Karpas-422 (cell line): ENCODE results near the gene DCDC2C. TPM values are rescaled to one million over a fixed set of nuclear protein-coding genes. Genes with fewer than 3 reads are reported as not detected.

Experiments
- DNase-seq: peaks from one replicate; pipeline ENCODE4 v3.0.0-alpha.2; 2015
- H2AFZ ChIP-seq: fragments of 200-600 bp; sonication (generic); 2 replicates; pipeline ENCODE4 v1.6.1; 2014; ENCODE audit warnings: antibody characterized with exemption, low read length, mixed read lengths
- H3K27ac ChIP-seq: fragments of 200-600 bp; sonication (generic); 2 replicates; pipeline ENCODE4 v1.5.1; 2014; ENCODE audit warnings: mild to moderate bottlenecking, low read length, moderate library complexity
- H3K27me3 ChIP-seq: fragments of 200-600 bp; sonication (generic); 2 replicates; pipeline ENCODE4 v1.6.1; 2014; ENCODE audit warnings: low read length, mixed read lengths
- H3K36me3 ChIP-seq: fragments of 200-600 bp; sonication (generic); 2 replicates; pipeline ENCODE4 v1.6.1; 2014; ENCODE audit warnings: low read length, mixed read lengths; ENCODE audit not compliant: insufficient read depth
- H3K4me1 ChIP-seq: fragments of 200-600 bp; sonication (generic); 2 replicates; pipeline ENCODE4 v1.6.1; 2014; ENCODE audit warnings: mild to moderate bottlenecking, low read length, mixed read lengths
- H3K4me2 ChIP-seq: fragments of 200-600 bp; sonication (generic); 2 replicates; pipeline ENCODE4 v1.6.1; 2014; ENCODE audit warnings: low read length, low read depth, mild to moderate bottlenecking; ENCODE audit not compliant: poor library complexity, severe bottlenecking
- H3K4me3 ChIP-seq: fragments of 200-600 bp; sonication (generic); 2 replicates; pipeline ENCODE4 v1.5.1; 2014; ENCODE audit warnings: mild to moderate bottlenecking, antibody characterized with exemption, low read length, mixed read lengths
- H3K79me2 ChIP-seq: fragments of 200-600 bp; sonication (generic); 2 replicates; pipeline ENCODE4 v1.6.1; 2014; ENCODE audit warnings: mild to moderate bottlenecking, low read length, mixed read lengths
- H3K9ac ChIP-seq: fragments of 200-600 bp; sonication (generic); 2 replicates; pipeline ENCODE4 v1.6.0; 2014; ENCODE audit warnings: low read length
- H3K9me2 ChIP-seq: fragments of 200-600 bp; sonication (generic), shearing (Covaris generic); replicated peaks from 2 replicates; pipeline ENCODE4 v1.6.0; 2014; ENCODE audit warnings: mild to moderate bottlenecking, low read length, moderate library complexity; ENCODE audit not compliant: insufficient read depth
- H3K9me3 ChIP-seq: fragments of 300-700, 200-600 bp; sonication (generic); 2 replicates; pipeline ENCODE4 v1.6.1; 2014; ENCODE audit warnings: low read length, mixed read lengths
- H4K20me1 ChIP-seq: fragments of 200-600 bp; sonication (generic); 2 replicates; pipeline ENCODE4 v1.6.1; 2014; ENCODE audit warnings: mild to moderate bottlenecking, antibody characterized with exemption, low read length, low read depth; ENCODE audit not compliant: insufficient read depth
- total RNA-seq: library from RNA; depleted of rRNA; stranded (reverse); fragments of >200 nt; shearing (Covaris generic); gene quantifications from 2 replicates; pipeline ENCODE4 v1.2.3, GENCODE V29; 2014; ENCODE audit warnings: low replicate concordance

Gene DCDC2C
- total RNA-seq, 1 experiment from 2014 or later = not detected

DNA sequence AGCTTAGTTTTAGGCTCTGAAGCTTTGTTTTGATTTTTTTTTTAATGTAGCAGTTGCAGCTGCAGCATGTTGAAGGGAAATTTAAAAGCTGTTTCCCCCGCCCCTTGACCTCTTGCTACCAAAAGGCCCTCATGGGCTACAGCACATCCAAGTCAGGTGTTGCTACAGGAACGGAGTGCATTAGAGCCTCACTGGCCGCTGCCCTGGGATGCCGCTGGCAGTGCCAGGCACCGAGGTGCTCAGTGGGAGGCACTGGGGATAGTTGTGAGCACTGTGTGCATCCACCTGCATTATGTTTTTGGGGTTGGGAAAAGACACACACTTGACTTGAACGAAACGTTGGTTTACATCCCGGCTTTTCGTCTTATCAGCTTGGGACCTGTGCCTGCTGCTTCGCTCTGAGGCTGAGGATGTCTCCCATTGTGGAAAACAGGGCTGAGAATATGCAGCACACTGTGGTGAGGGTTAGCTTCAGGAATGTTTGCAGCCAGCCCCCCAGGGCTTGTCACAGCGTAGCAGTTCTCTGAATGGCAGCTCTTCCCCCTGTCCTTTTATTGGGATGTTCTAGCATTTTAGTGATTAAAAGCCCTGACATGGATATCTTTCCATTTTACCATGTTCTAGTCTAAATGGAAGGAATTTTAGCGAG is 24.1 kb downstream of the DCDC2C start:
- Histone ChIP-seq H2AFZ (no peak overlapping the region), H3K27me3 (no peaks in the 10 kb centered on the region), H4K20me1 (0 out of 2 replicates have a peak, but pooled peaks cover 4% of the 10 kb centered on the region), H3K9me3 (no peaks in the 10 kb centered on the region), H3K27ac (no peak overlapping the region), H3K36me3 (no peaks in the 10 kb centered on the region), H3K9me2 (no peaks in the 10 kb centered on the region), H3K9ac (no peak overlapping the region), H3K4me2 (no peak overlapping the region), H3K4me3 (no peak overlapping the region), H3K4me1 (no peaks in the 10 kb centered on the region), H3K79me2 (no peaks in the 10 kb centered on the region)
- no peak for DNase-seq

- Histone ChIP-seq H3K27me3 (no peaks in the 10 kb centered on the region), H3K9ac (no peak overlapping the region)
- peak; percentile 78 for DNase-seq
Observed at GRCh38 chr2:3728104-3729054, 25.0 kb downstream of the DCDC2C start.

GRCh38 chr2:3729055-3729448 is 25.7 kb downstream of the DCDC2C start:
- Histone ChIP-seq H3K9me3 (no peaks in the 10 kb centered on the region), H3K4me2 (no peak overlapping the region), H3K79me2 (no peaks in the 10 kb centered on the region), H3K9ac (no peak overlapping the region), H3K27me3 (no peaks in the 10 kb centered on the region), H3K9me2 (no peaks in the 10 kb centered on the region), H3K4me1 (no peaks in the 10 kb centered on the region), H4K20me1 (0 out of 2 replicates have a peak, but pooled peaks cover 4% of the 10 kb centered on the region), H3K4me3 (no peak overlapping the region), H3K27ac (no peak overlapping the region), H2AFZ (no peak overlapping the region), H3K36me3 (no peaks in the 10 kb centered on the region)
- no peak for DNase-seq

More at GRCh38 chr2:3728104-3729054, 25.0 kb downstream of the DCDC2C start:
- Histone ChIP-seq H3K9me2 (no peaks in the 10 kb centered on the region), H2AFZ (no peak overlapping the region), H3K4me3 (no peak overlapping the region), H3K79me2 (no peaks in the 10 kb centered on the region), H4K20me1 (0 out of 2 replicates have a peak, but pooled peaks cover 4% of the 10 kb centered on the region), H3K4me1 (no peaks in the 10 kb centered on the region), H3K4me2 (no peak overlapping the region), H3K27ac (no peak overlapping the region), H3K9me3 (no peaks in the 10 kb centered on the region), H3K36me3 (no peaks in the 10 kb centered on the region)

DNA sequence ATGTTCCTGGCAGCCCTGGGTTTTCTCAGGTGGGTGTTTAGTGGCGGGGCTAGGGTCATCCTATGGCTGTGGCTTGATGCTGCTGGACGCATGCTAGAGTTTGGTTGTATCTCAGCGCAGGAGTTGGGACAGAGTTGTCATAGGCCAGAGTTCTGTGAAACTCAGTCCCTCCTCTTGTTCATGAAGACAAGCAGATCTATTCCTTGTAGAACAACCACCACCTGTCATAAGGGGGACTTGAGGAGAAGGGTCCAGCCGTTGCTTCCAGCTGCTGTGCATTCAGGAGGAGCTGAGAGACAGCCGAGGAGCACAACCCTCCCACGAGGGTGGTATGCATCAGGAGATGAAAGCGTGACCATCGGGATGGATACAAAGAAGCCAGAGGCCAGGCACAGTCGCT is 26.4 kb downstream of the DCDC2C start:
- H3K4me1 ChIP-seq = no peaks in the 10 kb centered on the region
- no peaks in the 10 kb centered on the region for H3K9me3 ChIP-seq
- no peak for DNase-seq

GRCh38 chr2:3730646-3731045 is 27.3 kb downstream of the DCDC2C start:
- Histone ChIP-seq H2AFZ (no peak overlapping the region), H3K27ac (no peak overlapping the region), H3K9me2 (no peaks in the 10 kb centered on the region), H3K4me3 (no peak overlapping the region), H3K9me3 (no peaks in the 10 kb centered on the region), H3K79me2 (no peaks in the 10 kb centered on the region), H3K4me1 (no peaks in the 10 kb centered on the region), H3K4me2 (no peak overlapping the region), H3K36me3 (no peaks in the 10 kb centered on the region), H3K27me3 (no peaks in the 10 kb centered on the region), H4K20me1 (0 out of 2 replicates have a peak, but pooled peaks cover 4% of the 10 kb centered on the region), H3K9ac (no peak overlapping the region)
- no peak for DNase-seq

More for the DNA sequence above, 26.4 kb downstream of the DCDC2C start:
- Histone ChIP-seq H2AFZ (no peak overlapping the region), H3K9me2 (no peaks in the 10 kb centered on the region), H3K27ac (no peak overlapping the region), H3K4me2 (no peak overlapping the region), H3K27me3 (no peaks in the 10 kb centered on the region), H3K79me2 (no peaks in the 10 kb centered on the region), H3K9ac (no peak overlapping the region), H3K36me3 (no peaks in the 10 kb centered on the region), H3K4me3 (no peak overlapping the region), H4K20me1 (0 out of 2 replicates have a peak, but pooled peaks cover 4% of the 10 kb centered on the region)

- no peak overlapping the region for H3K27ac ChIP-seq
- H3K4me1 ChIP-seq = no peaks in the 10 kb centered on the region
- no peaks in the 10 kb centered on the region for H3K36me3 ChIP-seq
- H3K9me2 ChIP-seq = no peaks in the 10 kb centered on the region
- H3K27me3 ChIP-seq = no peaks in the 10 kb centered on the region
- no peak overlapping the region for H2AFZ ChIP-seq
- H3K9ac ChIP-seq = no peak overlapping the region
- DNase-seq = no peak
- H4K20me1 ChIP-seq = 0 out of 2 replicates have a peak, but pooled peaks cover 4% of the 10 kb centered on the region
- no peaks in the 10 kb centered on the region for H3K9me3 ChIP-seq
- no peaks in the 10 kb centered on the region for H3K79me2 ChIP-seq
- no peak overlapping the region for H3K4me2 ChIP-seq
- no peak overlapping the region for H3K4me3 ChIP-seq
Observed at GRCh38 chr2:3731829-3732228, 28.5 kb downstream of the DCDC2C start.

- H3K9ac ChIP-seq = no peak overlapping the region
- no peak overlapping the region for H3K27ac ChIP-seq
- H3K9me2 ChIP-seq = no peaks in the 10 kb centered on the region
- H4K20me1 ChIP-seq = no peaks in the 10 kb centered on the region
- no peaks in the 10 kb centered on the region for H3K36me3 ChIP-seq
- no peak overlapping the region for H2AFZ ChIP-seq
- H3K79me2 ChIP-seq = no peaks in the 10 kb centered on the region
- DNase-seq = no peak
- H3K4me2 ChIP-seq = no peak overlapping the region
- no peaks in the 10 kb centered on the region for H3K27me3 ChIP-seq
- H3K4me3 ChIP-seq = no peak overlapping the region
- no peaks in the 10 kb centered on the region for H3K9me3 ChIP-seq
- no peaks in the 10 kb centered on the region for H3K4me1 ChIP-seq
Observed at GRCh38 chr2:3736112-3736511, 32.7 kb downstream of the DCDC2C start.

GRCh38 chr2:3737128-3737527 is 33.8 kb downstream of the DCDC2C start:
- H3K4me1 ChIP-seq = no peaks in the 10 kb centered on the region
- no peak overlapping the region for H3K4me3 ChIP-seq
- H2AFZ ChIP-seq = no peak overlapping the region
- no peaks in the 10 kb centered on the region for H3K36me3 ChIP-seq
- DNase-seq = no peak
- no peak overlapping the region for H3K9ac ChIP-seq
- H3K27me3 ChIP-seq = no peaks in the 10 kb centered on the region
- H4K20me1 ChIP-seq = no peaks in the 10 kb centered on the region
- H3K9me3 ChIP-seq = no peaks in the 10 kb centered on the region
- no peak overlapping the region for H3K4me2 ChIP-seq
- no peaks in the 10 kb centered on the region for H3K9me2 ChIP-seq
- H3K79me2 ChIP-seq = no peaks in the 10 kb centered on the region
- H3K27ac ChIP-seq = no peak overlapping the region
